Heart left ventricle (tissue), 16 donors: ENCODE measurements around the gene GPR87. TPM values are rescaled to one million over a fixed set of nuclear protein-coding genes. Genes with fewer than 3 reads are reported as not detected.

Experiments used
- ATAC-seq, 4 donors: fragments of 200-7000 bp; cut with Tn5 transposase; one replicate each; pipeline ENCODE4 v1.9.1; 2020 to 2022; ENCODE audit warnings: moderate library complexity in 4 of 4, mild to moderate bottlenecking in 3 of 4, moderate number of reproducible peaks in 1 of 4
- DNase-seq, 5 donors: peaks; one replicate each; pipeline ENCODE4 v3.0.0-alpha.2; 2020
- H3K27ac ChIP-seq, 12 donors: fragments of 200-600 bp; sonication (generic) in 4 of 12; one replicate each; pipeline versions ENCODE4 v1.5.0 to v1.8.0; 2016 to 2022; ENCODE audit warnings: mild to moderate bottlenecking in 2 of 12
- H3K27me3 ChIP-seq, 9 donors: fragments of 200-600 bp; sonication (generic) in 2 of 9; one replicate each; pipeline versions ENCODE4 v1.5.1 to v1.8.0; 2016 to 2022; ENCODE audit warnings: mild to moderate bottlenecking in 3 of 9
- H3K36me3 ChIP-seq, 9 donors: fragments of 200-600 bp; sonication (generic) in 2 of 9; one replicate each; pipeline versions ENCODE4 v1.5.0 to v1.8.0; 2018 to 2022; ENCODE audit warnings: mild to moderate bottlenecking in 2 of 9
- H3K4me1 ChIP-seq, 12 donors: fragments of 200-600 bp; sonication (generic) in 4 of 12; one replicate each; pipeline versions ENCODE4 v1.5.0 to v1.8.0; 2016 to 2022; ENCODE audit warnings: mild to moderate bottlenecking in 3 of 12
- H3K4me3 ChIP-seq, 12 donors: fragments of 200-600 bp; sonication (generic) in 4 of 12; one replicate each; pipeline versions ENCODE4 v1.5.0 to v1.8.0; 2017 to 2022; ENCODE audit warnings: mild to moderate bottlenecking in 9 of 12, moderate library complexity in 4 of 12
- H3K9me3 ChIP-seq, 12 donors: fragments of 200-600 bp; sonication (generic) in 4 of 12; one replicate each; pipeline versions ENCODE4 v1.5.0 to v1.8.0; 2016 to 2022; ENCODE audit warnings: mild to moderate bottlenecking in 1 of 12
- POLR2A ChIP-seq, 2 donors: fragments of 450-650 bp; IDR thresholded peaks; one replicate each; pipeline ENCODE4 v1.6.1; 2017; ENCODE audit warnings: antibody characterized with exemption in 2 of 2, mild to moderate bottlenecking in 2 of 2, moderate library complexity in 2 of 2
- WGBS, 4 donors: extraction: QIAGEN DNeasy Blood & Tissue Kit in 2 of 4; methylation state at CpG; one replicate each; pipeline versions ENCODE4 v1.1.5 to v1.1.7; 2013 to 2018; 5-methylcytosine and 5-hydroxymethylcytosine counted together
- intact Hi-C, 10 donors: fragments of 100-400 bp; cut with DNase I; formaldehyde crosslinking; loops; one replicate each; pipeline versions ENCODE4 v1.11.1 to v1.14.2; 2022
- polyA plus RNA-seq, 2 donors: library from polyadenylated mRNA; stranded (reverse); fragments of 200-250 nt; gene quantifications; one replicate each; pipeline ENCODE4 v1.2.3, GENCODE V29; 2013
- total RNA-seq, 9 donors: library from RNA; depleted of rRNA in 2 of 9; stranded (reverse); fragments of >200 nt in 2 of 9; fragmentation: NEBNext Ultra II Directional in 3 of 9; extraction: Animal tissue kit (Norgen Biotek cat#: 25700) in 3 of 9; gene quantifications; one replicate each; pipeline versions ENCODE4 v1.1.0 to v1.2.4, GENCODE V29; 2016 to 2023
- TF ChIP-seq, protein P1 (sequence below), 12 donors: fragments of 200-600 bp; sonication (generic) in 4 of 12; IDR thresholded peaks; one replicate each; pipeline versions ENCODE4 v1.5.0 to v1.8.0; 2018 to 2022; ENCODE audit warnings: antibody characterized with exemption in 12 of 12, mild to moderate bottlenecking in 5 of 12
- donor health status: ischemic (EF 13 %, LVEDD 7.1; RV severe dilation, severe dysfunction).
- donor health status: healthy with polysubstance abuse.
- donor health status: DM: no; HTN: yes; CAD: no.
- donor health status: DM: no; HTN: no; CAD: no.
- donor health status: ischemic (EF 25% LVEDD 6.9; RV normal size, moderate dysfunction).
- donor health status: ischemic (EF 25% LVEDD 5.7; RV mildly dilated, moderate dysfunction).
- donor health status: healthy.
- donor health status: DM: yes; HTN: yes; CAD: no.
- donor health status: ischemic (EF 35%, LVEDD 5.7; RV mildly dilated, moderate dysfunction).
- donor health status: nonischemic (EF 11% LVEDD 7.7; RV severe dilation, severe dysfunction).
- donor health status: DM: yes; HTN: yes; CAD: no.
- donor health status: PGD.
- donor health status: ischemic (EF 29% LVEDD 5.4; RV normal size, mild dysfunction).
- donor health status: nonischemic (EF 23%, LVEDD 6.1; RV moderate dilation, normal function).

The GPR87 gene
- total and polyA plus RNA-seq, 11 donors: not detected

DNA sequence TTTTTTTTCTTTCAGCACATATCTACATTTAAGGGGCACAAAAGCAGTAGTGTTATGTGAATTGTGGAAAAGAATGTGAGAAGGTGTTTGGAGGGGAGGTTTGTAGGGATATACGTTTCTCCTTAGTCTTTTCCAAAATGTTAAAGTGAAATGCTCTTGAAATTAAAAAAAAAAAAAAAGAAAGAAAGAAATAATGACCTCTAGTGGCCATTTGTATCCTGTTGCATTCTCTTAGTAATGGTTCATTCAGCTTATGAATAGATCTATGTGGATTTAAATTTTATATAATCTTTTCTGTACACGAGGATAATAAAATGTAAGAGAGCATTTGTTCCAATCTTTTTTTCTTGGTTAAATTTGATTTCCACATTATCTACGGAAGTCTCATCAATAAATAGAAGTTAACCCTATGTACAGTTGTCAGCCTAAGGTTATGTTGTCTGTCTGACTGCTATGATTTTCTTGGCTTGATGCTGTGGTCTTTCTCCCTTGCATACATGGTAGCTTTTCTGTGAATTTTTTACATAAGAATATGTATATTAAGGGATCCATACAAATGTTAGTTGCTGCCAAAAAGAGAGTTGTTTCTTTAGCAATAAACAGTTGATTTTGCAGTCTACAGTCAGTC, 11.1 kb upstream of the GPR87 start:
- peak in 1 of 4 donors; percentile 51 for ATAC-seq

DNA sequence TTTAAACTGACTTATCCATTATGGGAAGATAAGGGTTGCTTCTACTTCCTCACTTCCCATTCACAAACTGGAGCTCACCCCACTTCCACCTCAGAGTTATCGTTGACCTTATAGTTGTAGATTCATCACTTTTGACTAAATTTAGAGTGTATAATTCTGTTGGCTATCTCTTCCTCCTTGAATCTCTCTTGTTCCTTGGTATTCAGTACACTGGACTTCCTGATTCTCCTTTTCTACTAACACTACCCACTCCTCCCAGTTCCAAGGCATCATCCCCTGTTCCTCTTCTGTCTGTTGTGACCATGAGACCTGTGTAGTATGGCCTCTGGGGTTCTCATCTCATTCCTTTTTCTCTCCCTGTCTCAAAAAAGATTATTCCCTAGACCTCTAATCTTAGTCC, 5.9 kb upstream of the GPR87 start:
- ATAC-seq (no peak), DNase-seq (no peak)
- intact Hi-C loops: no loop called here
- no peak overlapping the region for H3K4me3 ChIP-seq
- TF ChIP-seq, protein P1, sequence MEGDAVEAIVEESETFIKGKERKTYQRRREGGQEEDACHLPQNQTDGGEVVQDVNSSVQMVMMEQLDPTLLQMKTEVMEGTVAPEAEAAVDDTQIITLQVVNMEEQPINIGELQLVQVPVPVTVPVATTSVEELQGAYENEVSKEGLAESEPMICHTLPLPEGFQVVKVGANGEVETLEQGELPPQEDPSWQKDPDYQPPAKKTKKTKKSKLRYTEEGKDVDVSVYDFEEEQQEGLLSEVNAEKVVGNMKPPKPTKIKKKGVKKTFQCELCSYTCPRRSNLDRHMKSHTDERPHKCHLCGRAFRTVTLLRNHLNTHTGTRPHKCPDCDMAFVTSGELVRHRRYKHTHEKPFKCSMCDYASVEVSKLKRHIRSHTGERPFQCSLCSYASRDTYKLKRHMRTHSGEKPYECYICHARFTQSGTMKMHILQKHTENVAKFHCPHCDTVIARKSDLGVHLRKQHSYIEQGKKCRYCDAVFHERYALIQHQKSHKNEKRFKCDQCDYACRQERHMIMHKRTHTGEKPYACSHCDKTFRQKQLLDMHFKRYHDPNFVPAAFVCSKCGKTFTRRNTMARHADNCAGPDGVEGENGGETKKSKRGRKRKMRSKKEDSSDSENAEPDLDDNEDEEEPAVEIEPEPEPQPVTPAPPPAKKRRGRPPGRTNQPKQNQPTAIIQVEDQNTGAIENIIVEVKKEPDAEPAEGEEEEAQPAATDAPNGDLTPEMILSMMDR (IDR thresholded peaks at IDR 0.05): no peak
- TF ChIP-seq POLR2A (IDR thresholded peaks at IDR 0.05): no peak
- no peaks in the 10 kb centered on the region for H3K36me3 ChIP-seq
- 72 to 92% (median 88%) methylated on average over 1 of the region's 1 CpG for WGBS, 4 donors
- H3K4me1 ChIP-seq: peaks cover 0 to 36% (median 0%) of the 10 kb centered on the region in 12 donors
- peak overlapping the region in 1 of 12 donors; percentile 39 for H3K27ac ChIP-seq
- H3K27me3 ChIP-seq: no peaks in the 10 kb centered on the region
- H3K9me3 ChIP-seq: no peaks in the 10 kb centered on the region

More for the DNA sequence above, 11.1 kb upstream of the GPR87 start:
- TF ChIP-seq, protein P1 (IDR thresholded peaks at IDR 0.05): peak; percentile 42 to 72 (median 60)
- TF ChIP-seq POLR2A (IDR thresholded peaks at IDR 0.05): no peak
- Histone ChIP-seq H3K27ac (peak overlapping the region in 2 of 12 donors; percentile 20 to 72), H3K4me1 (peaks cover 0 to 41% (median 0%) of the 10 kb centered on the region in 12 donors), H3K9me3 (no peaks in the 10 kb centered on the region), H3K4me3 (peak overlapping the region in 8 of 12 donors; percentile 6 to 56 (median 24)), H3K27me3 (no peaks in the 10 kb centered on the region), H3K36me3 (no peaks in the 10 kb centered on the region)
- intact Hi-C loops: loop anchor here in 3 of 10 donors (2.0 to 5.0 kb wide), 3 partner anchors 100 to 160 kb away; no protein-coding TSS in a partner anchor
- WGBS, 4 donors: 18 to 27% (median 24%) methylated on average over 3 of the region's 3 CpGs
- no peak for DNase-seq

DNA sequence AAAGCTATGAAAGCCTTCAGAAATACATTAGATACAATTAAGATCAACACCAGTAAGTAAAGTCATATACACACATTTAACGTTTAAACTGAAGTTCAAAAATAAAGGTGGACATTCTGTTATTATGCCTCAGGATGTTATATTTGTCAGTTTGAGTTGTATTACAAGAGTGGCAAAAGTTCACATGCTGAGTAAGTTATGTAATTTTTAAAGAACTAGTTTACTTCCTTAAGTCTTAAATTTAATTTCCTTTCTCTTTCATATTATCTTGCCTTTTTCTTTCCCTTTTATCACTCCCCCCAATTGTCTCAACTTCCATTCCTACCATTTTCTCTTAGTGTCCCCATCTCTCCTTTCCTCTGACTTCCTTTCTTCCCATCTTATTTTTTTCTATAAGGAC, 4.9 kb upstream of the GPR87 start:
- Histone ChIP-seq H3K4me3 (no peak overlapping the region), H3K36me3 (no peaks in the 10 kb centered on the region), H3K27ac (no peak overlapping the region), H3K9me3 (no peaks in the 10 kb centered on the region), H3K27me3 (no peaks in the 10 kb centered on the region), H3K4me1 (peaks cover 0 to 28% (median 0%) of the 10 kb centered on the region in 12 donors)
- intact Hi-C loops: no loop called here
- WGBS, 4 donors: 77 to 84% (median 78%) methylated on average over 1 of the region's 1 CpG
- TF ChIP-seq, protein P1 (IDR thresholded peaks at IDR 0.05): no peak
- no peak for TF ChIP-seq POLR2A (IDR thresholded peaks at IDR 0.05)
- ATAC-seq (no peak), DNase-seq (no peak)

DNA sequence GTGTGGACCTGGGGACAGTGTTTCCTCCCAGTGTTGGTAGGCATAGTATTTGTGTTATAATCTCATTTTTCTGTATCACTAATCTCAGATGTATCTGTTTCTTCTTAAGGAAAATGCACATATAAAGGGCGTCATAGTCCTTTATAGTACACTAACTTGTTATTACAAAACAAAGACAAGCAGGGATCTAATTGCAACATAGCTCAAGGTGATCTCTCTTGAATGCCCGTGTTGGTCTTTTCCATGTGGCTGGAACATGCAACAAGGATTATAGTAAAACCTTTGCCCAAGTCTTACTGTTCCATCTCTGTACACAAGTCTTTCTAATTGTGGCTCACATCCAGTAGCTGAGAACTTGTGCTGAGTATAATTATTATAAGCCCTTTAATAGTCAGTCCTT, 3.5 kb upstream of the GPR87 start:
- Histone ChIP-seq H3K4me3 (no peak overlapping the region), H3K27me3 (no peaks in the 10 kb centered on the region), H3K36me3 (no peaks in the 10 kb centered on the region), H3K9me3 (no peaks in the 10 kb centered on the region), H3K27ac (no peak overlapping the region), H3K4me1 (peaks cover 0 to 27% (median 0%) of the 10 kb centered on the region in 12 donors)
- intact Hi-C loops: no loop called here
- TF ChIP-seq, protein P1 (IDR thresholded peaks at IDR 0.05): no peak
- TF ChIP-seq POLR2A (IDR thresholded peaks at IDR 0.05): no peak
- 86 to 92% (median 92%) methylated on average over 2 of the region's 2 CpGs for WGBS, 4 donors
- DNase-seq: no peak
- ATAC-seq: no peak
